ENCODE results near the gene CDKL4.
"Not testable (repeated sequence)": the region's sequence is repeated elsewhere in the genome, so short reads cannot be mapped to it uniquely, and the experiment has no call there.

The CDKL4 gene

GRCh38 chr2:39220136-39220535 is 23.6 kb downstream of the CDKL4 start:
- TF ChIP-seq POLR2A (IDR thresholded peaks at IDR 0.05; ENCODE audit: low read length) (no peak), GATA1 (IDR thresholded peaks at IDR 0.05; ENCODE audit: low read depth, low read length) (no peak)
- no peak for DNase-seq

- no peak for DNase-seq
- TF ChIP-seq GATA1 (IDR thresholded peaks at IDR 0.05; ENCODE audit: low read depth, low read length) (no peak), POLR2A (IDR thresholded peaks at IDR 0.05; ENCODE audit: low read length) (no peak)
Observed at GRCh38 chr2:39218391-39218790, 25.4 kb downstream of the CDKL4 start.

GRCh38 chr2:39217192-39217550 is 26.6 kb downstream of the CDKL4 start:
- TF ChIP-seq GATA1 (IDR thresholded peaks at IDR 0.05; ENCODE audit: low read depth, low read length) (no peak), POLR2A (IDR thresholded peaks at IDR 0.05; ENCODE audit: low read length) (no peak)
- no peak for DNase-seq

GRCh38 chr2:39216346-39217191 is 27.2 kb downstream of the CDKL4 start:
- DNase-seq, result peak; percentile 27 to 59

GRCh38 chr2:39215545-39215944 is 28.2 kb downstream of the CDKL4 start:
- TF ChIP-seq POLR2A (IDR thresholded peaks at IDR 0.05; ENCODE audit: low read length) (no peak), GATA1 (IDR thresholded peaks at IDR 0.05; ENCODE audit: low read depth, low read length) (no peak)
- DNase-seq, result no peak

More at GRCh38 chr2:39216346-39217191, 27.2 kb downstream of the CDKL4 start:
- TF ChIP-seq POLR2A (IDR thresholded peaks at IDR 0.05; ENCODE audit: low read length) (no peak), GATA1 (IDR thresholded peaks at IDR 0.05; ENCODE audit: low read depth, low read length) (no peak)

- no peak for TF ChIP-seq GATA1 (IDR thresholded peaks at IDR 0.05; ENCODE audit: low read depth, low read length)
- TF ChIP-seq POLR2A (IDR thresholded peaks at IDR 0.05; ENCODE audit: low read length), result no peak
- DNase-seq, result no peak
Observed at GRCh38 chr2:39213015-39213414, 30.8 kb downstream of the CDKL4 start.

GRCh38 chr2:39210846-39211245 is 32.9 kb downstream of the CDKL4 start:
- TF ChIP-seq POLR2A (IDR thresholded peaks at IDR 0.05; ENCODE audit: low read length) (no peak), GATA1 (IDR thresholded peaks at IDR 0.05; ENCODE audit: low read depth, low read length) (no peak)
- DNase-seq, result no peak

- no peak for DNase-seq
- TF ChIP-seq GATA1 (IDR thresholded peaks at IDR 0.05; ENCODE audit: low read depth, low read length) (no peak), POLR2A (IDR thresholded peaks at IDR 0.05; ENCODE audit: low read length) (no peak)
Observed at GRCh38 chr2:39203382-39203781, 40.4 kb downstream of the CDKL4 start.

- no peak for DNase-seq
- no peak for TF ChIP-seq POLR2A (IDR thresholded peaks at IDR 0.05; ENCODE audit: low read length)
- no peak for TF ChIP-seq GATA1 (IDR thresholded peaks at IDR 0.05; ENCODE audit: low read depth, low read length)
Observed at GRCh38 chr2:39202639-39203369, 41.0 kb downstream of the CDKL4 start.

- not testable (repeated sequence) for DNase-seq
Observed at GRCh38 chr2:39197003-39197402, 46.8 kb downstream of the CDKL4 start.

GRCh38 chr2:39194686-39195085 is 49.1 kb downstream of the CDKL4 start:
- DNase-seq, result no peak
- TF ChIP-seq POLR2A (IDR thresholded peaks at IDR 0.05; ENCODE audit: low read length) (no peak), GATA1 (IDR thresholded peaks at IDR 0.05; ENCODE audit: low read depth, low read length) (no peak)

GRCh38 chr2:39188960-39189494 is 54.7 kb downstream of the CDKL4 start:
- DNase-seq, result no peak
- no peak for TF ChIP-seq GATA1 (IDR thresholded peaks at IDR 0.05; ENCODE audit: low read depth, low read length)
- TF ChIP-seq POLR2A (IDR thresholded peaks at IDR 0.05; ENCODE audit: low read length), result no peak

GRCh38 chr2:39183673-39184072 is 60.1 kb downstream of the CDKL4 start:
- no peak for DNase-seq
- no peak for TF ChIP-seq POLR2A (IDR thresholded peaks at IDR 0.05; ENCODE audit: low read length)
- no peak for TF ChIP-seq GATA1 (IDR thresholded peaks at IDR 0.05; ENCODE audit: low read depth, low read length)

GRCh38 chr2:39181297-39181696 is 62.5 kb downstream of the CDKL4 start:
- TF ChIP-seq POLR2A (IDR thresholded peaks at IDR 0.05; ENCODE audit: low read length) (no peak), GATA1 (IDR thresholded peaks at IDR 0.05; ENCODE audit: low read depth, low read length) (no peak)
- DNase-seq, result no peak
